VCaP (cell line): ENCODE results near the gene MOCOS.
A peak's percentile ranks its signal among the peaks of the same experiment; 100 is the strongest.

Experiments
- H3K27ac ChIP-seq: fragments of 450-650 bp; 2 replicates; pipeline ENCODE4 v1.5.1; 2017
- TF ChIP-seq, protein P1 (sequence below): fragments of 450-650 bp; conservative IDR thresholded peaks from 2 replicates; pipeline ENCODE4 v1.5.1; 2017; ENCODE audit warnings: mild to moderate bottlenecking, moderate library complexity

MOCOS gene, protein sequence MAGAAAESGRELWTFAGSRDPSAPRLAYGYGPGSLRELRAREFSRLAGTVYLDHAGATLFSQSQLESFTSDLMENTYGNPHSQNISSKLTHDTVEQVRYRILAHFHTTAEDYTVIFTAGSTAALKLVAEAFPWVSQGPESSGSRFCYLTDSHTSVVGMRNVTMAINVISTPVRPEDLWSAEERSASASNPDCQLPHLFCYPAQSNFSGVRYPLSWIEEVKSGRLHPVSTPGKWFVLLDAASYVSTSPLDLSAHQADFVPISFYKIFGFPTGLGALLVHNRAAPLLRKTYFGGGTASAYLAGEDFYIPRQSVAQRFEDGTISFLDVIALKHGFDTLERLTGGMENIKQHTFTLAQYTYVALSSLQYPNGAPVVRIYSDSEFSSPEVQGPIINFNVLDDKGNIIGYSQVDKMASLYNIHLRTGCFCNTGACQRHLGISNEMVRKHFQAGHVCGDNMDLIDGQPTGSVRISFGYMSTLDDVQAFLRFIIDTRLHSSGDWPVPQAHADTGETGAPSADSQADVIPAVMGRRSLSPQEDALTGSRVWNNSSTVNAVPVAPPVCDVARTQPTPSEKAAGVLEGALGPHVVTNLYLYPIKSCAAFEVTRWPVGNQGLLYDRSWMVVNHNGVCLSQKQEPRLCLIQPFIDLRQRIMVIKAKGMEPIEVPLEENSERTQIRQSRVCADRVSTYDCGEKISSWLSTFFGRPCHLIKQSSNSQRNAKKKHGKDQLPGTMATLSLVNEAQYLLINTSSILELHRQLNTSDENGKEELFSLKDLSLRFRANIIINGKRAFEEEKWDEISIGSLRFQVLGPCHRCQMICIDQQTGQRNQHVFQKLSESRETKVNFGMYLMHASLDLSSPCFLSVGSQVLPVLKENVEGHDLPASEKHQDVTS

GRCh38 chr18:36187193-36187825 is at the start of gene MOCOS:
MOCOS (plus strand) TSS chr18:36187497; CDS start chr18:36187540, 43 bp downstream.
- H3K27ac ChIP-seq = peak within 1 kb of the TSS; percentile 67; the same call in 1 of the 2 replicates
- TF ChIP-seq, protein P1, sequence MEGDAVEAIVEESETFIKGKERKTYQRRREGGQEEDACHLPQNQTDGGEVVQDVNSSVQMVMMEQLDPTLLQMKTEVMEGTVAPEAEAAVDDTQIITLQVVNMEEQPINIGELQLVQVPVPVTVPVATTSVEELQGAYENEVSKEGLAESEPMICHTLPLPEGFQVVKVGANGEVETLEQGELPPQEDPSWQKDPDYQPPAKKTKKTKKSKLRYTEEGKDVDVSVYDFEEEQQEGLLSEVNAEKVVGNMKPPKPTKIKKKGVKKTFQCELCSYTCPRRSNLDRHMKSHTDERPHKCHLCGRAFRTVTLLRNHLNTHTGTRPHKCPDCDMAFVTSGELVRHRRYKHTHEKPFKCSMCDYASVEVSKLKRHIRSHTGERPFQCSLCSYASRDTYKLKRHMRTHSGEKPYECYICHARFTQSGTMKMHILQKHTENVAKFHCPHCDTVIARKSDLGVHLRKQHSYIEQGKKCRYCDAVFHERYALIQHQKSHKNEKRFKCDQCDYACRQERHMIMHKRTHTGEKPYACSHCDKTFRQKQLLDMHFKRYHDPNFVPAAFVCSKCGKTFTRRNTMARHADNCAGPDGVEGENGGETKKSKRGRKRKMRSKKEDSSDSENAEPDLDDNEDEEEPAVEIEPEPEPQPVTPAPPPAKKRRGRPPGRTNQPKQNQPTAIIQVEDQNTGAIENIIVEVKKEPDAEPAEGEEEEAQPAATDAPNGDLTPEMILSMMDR = no peak

GRCh38 chr18:36139245-36139644 is 48.1 kb upstream of the MOCOS start:
- no peak overlapping the region for H3K27ac ChIP-seq
- TF ChIP-seq, protein P1 = no peak

- TF ChIP-seq, protein P1 = no peak
- H3K27ac ChIP-seq = no peak overlapping the region
Observed at GRCh38 chr18:36141576-36141975, 45.7 kb upstream of the MOCOS start.

DNA sequence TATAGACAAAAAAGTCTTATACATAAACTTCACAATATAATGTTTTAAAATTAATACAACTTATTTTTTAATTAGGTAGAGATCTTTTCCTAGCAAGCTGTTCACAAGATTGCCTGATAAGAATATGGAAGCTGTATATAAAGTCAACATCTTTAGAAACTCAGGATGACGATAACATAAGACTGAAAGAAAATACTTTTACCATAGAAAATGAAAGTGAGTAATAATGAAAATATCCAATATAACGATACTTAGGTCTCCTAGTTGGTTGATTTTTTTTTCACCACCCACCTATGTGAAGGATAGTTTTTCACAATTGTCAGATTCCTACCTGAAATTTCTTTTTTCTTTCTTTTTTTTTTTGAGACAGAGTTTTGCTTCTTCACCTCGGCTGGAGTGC is 44.5 kb upstream of the MOCOS start:
- no peak overlapping the region for H3K27ac ChIP-seq
- TF ChIP-seq, protein P1 = no peak

GRCh38 chr18:36143391-36143790 is 43.9 kb upstream of the MOCOS start:
- TF ChIP-seq, protein P1 = no peak
- no peak overlapping the region for H3K27ac ChIP-seq

GRCh38 chr18:36149514-36150289 is 37.6 kb upstream of the MOCOS start:
- TF ChIP-seq, protein P1 = no peak
- no peak overlapping the region for H3K27ac ChIP-seq
